GM19397 (cell line): Measurements from ENCODE around the gene RESF1.

Experiments
- ATAC-seq: cut with Tn5 transposase; IDR thresholded peaks from one replicate; pipeline ENCODE4 v1.9.1; 2021; ENCODE audit warnings: mild to moderate bottlenecking, moderate library complexity; ENCODE audit not compliant: unreplicated experiment

RESF1 gene

DNA sequence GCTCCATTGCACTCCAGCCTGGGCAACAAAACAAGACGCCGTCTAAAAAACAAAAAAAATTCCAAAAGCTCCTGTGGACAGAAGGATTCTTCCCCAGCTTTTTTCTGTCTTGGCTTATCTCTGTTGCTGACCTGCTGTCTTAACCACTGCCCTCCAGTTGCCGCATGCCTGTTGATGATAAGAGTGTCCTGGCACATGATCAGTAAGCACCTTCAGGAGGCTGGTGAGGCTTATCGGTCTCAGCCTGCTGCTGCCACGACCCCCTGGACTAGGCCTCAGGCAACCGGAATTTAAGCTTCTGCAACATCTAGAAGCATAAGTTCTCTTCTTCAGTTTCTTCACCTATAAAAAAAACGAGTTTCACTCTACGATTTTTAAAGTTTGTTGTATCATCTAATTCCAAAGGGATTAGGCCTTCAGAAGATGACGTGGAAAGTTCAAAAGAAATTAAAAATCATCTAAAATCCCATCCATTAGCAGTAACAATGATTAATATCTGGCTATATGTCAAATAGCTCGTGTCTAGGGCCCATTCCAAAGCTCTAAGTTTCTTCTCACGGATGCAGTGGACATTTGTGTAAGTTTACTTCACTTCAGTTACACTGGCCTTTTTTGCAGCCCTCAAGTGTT lies 46.4 kb downstream of the RESF1 start:
- ATAC-seq = no peak
